HG03432 (cell line): ENCODE results near the gene PXYLP1.
A peak's percentile ranks its signal among the peaks of the same experiment; 100 is the strongest.
"Not testable (repeated sequence)": the region's sequence is repeated elsewhere in the genome, so short reads cannot be mapped to it uniquely, and the experiment has no call there.

ENCODE experiments used
- ATAC-seq: cut with Tn5 transposase; IDR thresholded peaks from one replicate; pipeline ENCODE4 v1.9.1; 2021; ENCODE audit warnings: mild to moderate bottlenecking, moderate library complexity; ENCODE audit not compliant: unreplicated experiment

The PXYLP1 gene

GRCh38 chr3:141291559-141292355, 60.1 kb downstream of the PXYLP1 start:
- no peak for ATAC-seq

- no peak for ATAC-seq
Measured at GRCh38 chr3:141292356-141293058, 60.9 kb downstream of the PXYLP1 start.

GRCh38 chr3:141294301-141294700, 62.7 kb downstream of the PXYLP1 start:
- ATAC-seq, result no peak

DNA sequence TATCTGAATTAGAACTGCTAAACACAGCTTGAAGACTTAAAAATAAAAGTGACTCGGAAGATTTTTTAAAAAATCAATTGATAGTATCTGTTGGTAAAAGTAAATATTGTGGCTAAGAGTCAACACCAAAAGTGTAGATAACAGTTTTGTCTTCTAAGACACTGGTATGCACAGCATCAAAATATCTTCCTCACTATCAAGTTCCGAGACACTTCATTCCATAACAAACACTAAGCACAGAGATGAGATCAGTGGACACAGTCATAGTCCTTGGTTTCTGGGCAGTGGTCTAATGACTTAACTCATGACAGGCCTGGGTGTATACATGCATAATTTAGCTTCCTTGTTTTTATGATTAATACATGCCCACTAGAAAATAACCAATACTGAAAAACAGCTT, 63.2 kb downstream of the PXYLP1 start:
- no peak for ATAC-seq

GRCh38 chr3:141300426-141300825, 68.8 kb downstream of the PXYLP1 start:
- ATAC-seq, result not testable (repeated sequence)

DNA sequence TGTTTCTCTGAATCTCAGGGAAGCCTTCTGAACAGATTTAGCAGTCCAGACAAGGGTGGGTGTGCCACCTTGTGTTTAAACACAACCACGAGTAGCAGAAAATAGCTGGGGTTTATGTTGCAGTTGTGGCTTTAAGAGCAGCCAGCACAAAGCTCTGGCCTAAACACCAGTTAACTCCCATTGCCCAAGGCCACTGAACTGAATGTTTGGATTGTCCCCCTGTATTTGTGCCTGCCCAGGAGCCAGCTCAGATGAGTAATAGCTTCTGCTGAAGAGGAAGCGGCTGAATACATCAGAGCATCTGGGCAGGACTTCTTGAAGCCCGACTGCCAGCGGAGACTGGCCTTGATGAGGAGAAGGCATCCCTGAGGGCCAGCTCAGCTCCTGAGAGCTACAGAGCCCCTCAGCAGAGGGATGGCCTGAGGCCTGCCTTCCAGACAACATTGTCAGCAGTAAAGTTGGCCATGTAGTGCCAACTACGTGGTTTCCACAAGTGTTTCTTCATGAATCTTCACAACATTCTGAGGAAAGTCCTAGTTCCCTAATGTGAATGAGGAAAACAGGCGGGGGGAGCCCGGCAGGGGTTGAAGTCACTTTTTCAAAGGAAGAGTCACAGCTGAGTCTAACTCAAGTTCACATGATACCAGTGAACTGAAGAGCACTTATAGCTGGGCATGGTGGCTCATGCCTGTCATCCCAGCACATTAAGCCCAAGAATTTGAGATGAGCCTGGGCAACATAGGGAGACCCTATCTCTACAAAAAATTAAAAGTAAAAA, 70.9 kb downstream of the PXYLP1 start:
- no peak for ATAC-seq

DNA sequence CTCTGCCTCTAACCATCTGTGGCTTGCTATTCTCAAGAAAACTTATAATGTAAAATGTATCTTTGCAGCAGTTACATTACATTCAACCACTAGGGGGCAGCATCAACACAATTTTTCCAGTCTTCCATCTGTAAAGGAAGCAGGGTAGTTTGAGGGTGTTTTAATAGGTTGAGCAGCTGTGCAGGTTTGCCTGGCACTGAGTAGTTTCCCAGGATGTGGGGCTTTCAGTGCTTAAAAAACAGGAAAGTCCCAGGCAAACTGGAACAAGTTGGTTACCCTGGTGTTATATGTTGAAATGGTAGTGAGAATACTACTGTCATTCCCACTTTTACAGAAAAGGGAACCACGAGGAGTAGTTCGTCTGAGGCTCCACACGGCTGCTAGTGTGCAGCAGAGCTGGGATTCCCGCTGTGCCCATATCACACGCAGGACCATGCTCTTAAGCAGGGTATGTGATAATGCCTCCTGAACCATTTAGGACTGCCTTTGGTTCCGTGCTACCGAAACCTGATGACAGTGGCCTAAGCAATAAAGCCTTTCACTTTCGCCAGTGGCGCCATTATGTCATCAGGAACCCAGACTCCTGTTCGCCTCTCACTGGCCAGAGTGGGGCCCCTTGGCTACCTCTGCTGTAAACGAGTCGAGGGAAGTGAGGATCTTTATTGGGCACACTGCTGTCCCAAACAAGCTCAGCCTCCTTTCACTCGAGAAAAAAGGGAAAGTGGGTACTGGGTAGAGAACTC, 72.0 kb downstream of the PXYLP1 start:
- peak; percentile 80 for ATAC-seq

GRCh38 chr3:141305436-141305835, 73.8 kb downstream of the PXYLP1 start:
- ATAC-seq, result no peak

GRCh38 chr3:141306276-141306675, 74.7 kb downstream of the PXYLP1 start:
- ATAC-seq, result no peak

- ATAC-seq, result no peak
Measured at GRCh38 chr3:141306922-141307321, 75.3 kb downstream of the PXYLP1 start.

DNA sequence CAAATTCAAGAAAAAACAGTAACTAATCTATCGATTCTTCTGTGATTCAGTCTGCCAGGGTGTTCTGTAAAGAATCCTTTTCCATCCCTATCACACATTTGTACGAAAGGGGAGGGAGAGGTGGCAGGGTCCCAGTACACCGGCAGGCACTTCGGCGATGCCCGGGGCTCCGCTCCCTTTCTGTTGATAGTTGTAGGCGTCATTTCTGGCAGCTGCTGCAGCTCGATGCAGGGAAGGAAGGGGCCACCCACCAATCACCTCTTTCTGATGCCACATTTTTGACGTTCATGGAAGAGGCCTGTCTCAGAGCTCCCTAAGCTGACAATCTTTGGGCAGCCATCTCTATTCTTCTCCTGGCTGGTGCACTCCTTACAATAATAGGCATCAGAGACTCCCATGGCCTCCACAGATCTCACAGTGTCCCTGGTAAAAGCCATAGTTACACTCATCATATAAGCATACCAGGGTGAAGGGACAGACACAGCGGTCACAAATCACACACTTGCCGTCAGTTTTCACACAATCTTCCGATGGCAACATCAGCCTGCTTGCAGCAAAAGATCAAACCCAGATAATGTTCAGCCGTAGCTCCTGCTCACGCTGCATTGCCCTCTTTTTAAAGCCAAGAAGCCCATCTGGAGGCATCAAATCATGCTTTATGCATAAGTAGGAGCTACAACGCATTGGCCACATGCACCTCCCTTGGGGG, 75.9 kb downstream of the PXYLP1 start:
- no peak for ATAC-seq

DNA sequence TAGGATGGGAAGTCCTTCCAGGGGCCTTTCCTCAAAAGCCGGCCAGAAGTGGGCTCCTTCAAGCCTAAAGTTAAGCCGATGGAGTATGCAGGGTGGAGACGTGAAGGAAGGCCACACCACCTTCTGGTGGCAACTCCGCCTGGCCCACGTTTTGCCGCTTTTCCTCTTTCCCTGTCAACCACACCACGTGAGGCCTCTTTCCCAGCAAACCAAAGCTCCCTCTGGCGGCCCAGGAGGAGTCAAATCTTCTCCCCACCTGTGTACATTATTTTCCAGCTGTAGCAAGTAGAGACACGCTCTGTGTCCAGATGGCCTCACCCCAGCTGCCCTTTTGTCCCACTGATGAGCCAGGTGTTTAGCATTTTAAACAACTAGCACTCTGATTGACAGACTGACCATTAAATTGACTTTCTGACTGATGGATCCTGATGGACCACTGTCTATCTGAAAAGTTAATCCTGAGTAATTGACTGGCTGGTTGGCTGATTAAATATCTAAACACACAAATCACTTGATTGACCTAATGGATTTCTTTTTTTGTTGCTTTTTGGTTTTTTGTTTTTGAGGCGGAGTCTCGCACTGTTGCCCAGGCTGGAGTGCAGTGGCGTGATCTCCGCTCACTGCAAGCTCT, 77.1 kb downstream of the PXYLP1 start:
- no peak for ATAC-seq

DNA sequence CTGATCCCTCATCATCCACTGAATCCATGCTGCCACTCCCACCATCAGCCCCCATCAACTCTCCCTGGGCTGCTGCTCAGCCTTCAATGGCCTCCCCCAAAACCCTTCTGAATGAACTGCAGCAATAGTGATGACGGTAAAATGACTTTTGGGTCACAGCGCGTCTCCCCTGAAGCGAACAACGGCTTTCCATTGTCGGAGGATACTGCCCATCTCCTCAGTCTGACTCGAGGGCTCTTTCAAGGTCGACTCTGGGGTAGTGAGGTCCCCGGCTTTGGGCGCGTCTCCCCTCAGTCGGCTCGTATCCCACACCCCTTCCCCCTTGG, 79.5 kb downstream of the PXYLP1 start:
- no peak for ATAC-seq

- peak; percentile 99 for ATAC-seq
Measured at GRCh38 chr3:141311496-141312353, 80.1 kb downstream of the PXYLP1 start.

GRCh38 chr3:141312354-141313092, 80.9 kb downstream of the PXYLP1 start:
- ATAC-seq, result no peak

- ATAC-seq, result no peak
Measured at GRCh38 chr3:141313093-141313683, 81.6 kb downstream of the PXYLP1 start.

DNA sequence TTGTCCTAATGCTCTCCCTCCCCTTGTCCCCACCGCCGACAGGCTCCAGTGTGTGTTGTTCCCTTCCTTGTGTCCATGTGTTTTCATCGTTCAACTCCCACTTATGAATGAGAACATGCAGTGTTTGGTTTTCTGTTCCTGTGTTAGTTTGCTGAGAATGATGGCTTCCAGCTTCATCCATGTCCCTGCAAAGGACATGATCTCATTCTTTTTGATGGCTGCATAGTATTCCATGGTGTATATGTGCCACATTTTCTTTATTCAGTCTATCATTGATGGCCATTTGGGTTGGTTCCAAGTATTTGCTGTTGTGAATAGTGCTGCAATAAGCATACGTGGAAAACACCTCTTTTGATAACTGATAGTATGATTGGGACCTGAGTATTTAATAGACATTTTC, 82.8 kb downstream of the PXYLP1 start:
- ATAC-seq, result not testable (repeated sequence)

GRCh38 chr3:141316851-141317250, 85.2 kb downstream of the PXYLP1 start:
- ATAC-seq, result no peak
